Right lobe of liver (tissue), 4 donors: Measurements from ENCODE around the gene UBLCP1.

Experiments used
- POLR2A ChIP-seq: fragments of 450-650 bp; IDR thresholded peaks from one replicate; pipeline ENCODE4 v1.6.1; 2017; ENCODE audit warnings: antibody characterized with exemption, mild to moderate bottlenecking
- TF ChIP-seq, protein P1 (sequence below), 4 donors: fragments of 200-600 bp in 3 of 4; fragments of 450-650 bp in 1 of 4; IDR thresholded peaks; one replicate each; pipeline versions ENCODE4 v1.5.1 to v1.8.0; 2016 to 2022; ENCODE audit warnings: antibody characterized with exemption in 4 of 4, mild to moderate bottlenecking in 2 of 4
- donor health status: DM: no; HTN: no; CAD: no.
- donor health status: DM: no; HTN: no; CAD: no.
- donor health status: DM: no; HTN: yes; CAD: no.

GRCh38 chr5:159330131-159330800 is 67.2 kb downstream of the UBLCP1 start, which contains the start of gene IL12B:
- TF ChIP-seq, protein P1, sequence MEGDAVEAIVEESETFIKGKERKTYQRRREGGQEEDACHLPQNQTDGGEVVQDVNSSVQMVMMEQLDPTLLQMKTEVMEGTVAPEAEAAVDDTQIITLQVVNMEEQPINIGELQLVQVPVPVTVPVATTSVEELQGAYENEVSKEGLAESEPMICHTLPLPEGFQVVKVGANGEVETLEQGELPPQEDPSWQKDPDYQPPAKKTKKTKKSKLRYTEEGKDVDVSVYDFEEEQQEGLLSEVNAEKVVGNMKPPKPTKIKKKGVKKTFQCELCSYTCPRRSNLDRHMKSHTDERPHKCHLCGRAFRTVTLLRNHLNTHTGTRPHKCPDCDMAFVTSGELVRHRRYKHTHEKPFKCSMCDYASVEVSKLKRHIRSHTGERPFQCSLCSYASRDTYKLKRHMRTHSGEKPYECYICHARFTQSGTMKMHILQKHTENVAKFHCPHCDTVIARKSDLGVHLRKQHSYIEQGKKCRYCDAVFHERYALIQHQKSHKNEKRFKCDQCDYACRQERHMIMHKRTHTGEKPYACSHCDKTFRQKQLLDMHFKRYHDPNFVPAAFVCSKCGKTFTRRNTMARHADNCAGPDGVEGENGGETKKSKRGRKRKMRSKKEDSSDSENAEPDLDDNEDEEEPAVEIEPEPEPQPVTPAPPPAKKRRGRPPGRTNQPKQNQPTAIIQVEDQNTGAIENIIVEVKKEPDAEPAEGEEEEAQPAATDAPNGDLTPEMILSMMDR (IDR thresholded peaks at IDR 0.05): no peak
- TF ChIP-seq POLR2A: no peak
